Raji (cell line): ENCODE data around the gene CARD6.

Experiments used
- POLR2A ChIP-seq: IDR thresholded peaks from 2 replicates; pipeline ENCODE4 v1.6.1; 2011; ENCODE audit warnings: low read depth, low read length, control low read depth; ENCODE audit not compliant: insufficient read depth

Gene CARD6, protein sequence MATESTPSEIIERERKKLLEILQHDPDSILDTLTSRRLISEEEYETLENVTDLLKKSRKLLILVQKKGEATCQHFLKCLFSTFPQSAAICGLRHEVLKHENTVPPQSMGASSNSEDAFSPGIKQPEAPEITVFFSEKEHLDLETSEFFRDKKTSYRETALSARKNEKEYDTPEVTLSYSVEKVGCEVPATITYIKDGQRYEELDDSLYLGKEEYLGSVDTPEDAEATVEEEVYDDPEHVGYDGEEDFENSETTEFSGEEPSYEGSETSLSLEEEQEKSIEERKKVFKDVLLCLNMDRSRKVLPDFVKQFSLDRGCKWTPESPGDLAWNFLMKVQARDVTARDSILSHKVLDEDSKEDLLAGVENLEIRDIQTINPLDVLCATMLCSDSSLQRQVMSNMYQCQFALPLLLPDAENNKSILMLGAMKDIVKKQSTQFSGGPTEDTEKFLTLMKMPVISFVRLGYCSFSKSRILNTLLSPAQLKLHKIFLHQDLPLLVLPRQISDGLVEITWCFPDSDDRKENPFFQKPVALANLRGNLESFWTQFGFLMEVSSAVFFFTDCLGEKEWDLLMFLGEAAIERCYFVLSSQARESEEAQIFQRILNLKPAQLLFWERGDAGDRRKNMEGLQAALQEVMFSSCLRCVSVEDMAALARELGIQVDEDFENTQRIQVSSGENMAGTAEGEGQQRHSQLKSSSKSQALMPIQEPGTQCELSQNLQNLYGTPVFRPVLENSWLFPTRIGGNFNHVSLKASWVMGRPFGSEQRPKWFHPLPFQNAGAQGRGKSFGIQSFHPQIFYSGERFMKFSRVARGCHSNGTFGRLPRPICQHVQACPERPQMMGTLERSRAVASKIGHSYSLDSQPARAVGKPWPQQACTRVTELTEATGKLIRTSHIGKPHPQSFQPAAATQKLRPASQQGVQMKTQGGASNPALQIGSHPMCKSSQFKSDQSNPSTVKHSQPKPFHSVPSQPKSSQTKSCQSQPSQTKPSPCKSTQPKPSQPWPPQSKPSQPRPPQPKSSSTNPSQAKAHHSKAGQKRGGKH

GRCh38 chr5:40841068-40841805, at the start of gene CARD6:
Gene CARD6 (plus strand): TSS chr5:40841367. CDS start chr5:40841383, 16 bp downstream.
- TF ChIP-seq POLR2A = no peak

DNA sequence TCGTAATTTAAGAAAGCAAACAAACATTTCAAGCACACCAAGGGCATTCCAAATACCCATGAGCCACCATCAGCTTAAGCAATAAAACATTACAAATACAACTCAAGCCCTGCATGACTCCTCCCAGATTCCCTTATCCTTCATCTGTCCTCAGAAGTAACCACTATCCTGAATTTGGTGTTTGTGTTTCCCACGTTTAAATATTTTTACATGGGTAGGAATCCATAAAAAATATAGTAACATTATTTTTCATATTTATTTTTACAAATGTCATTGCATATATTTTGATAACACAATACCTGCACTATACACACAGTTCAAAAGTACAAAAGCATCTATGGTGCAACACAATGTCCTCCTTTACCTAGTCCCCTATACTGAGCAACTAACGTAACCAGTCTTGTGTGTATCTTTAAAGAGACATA, 49.4 kb upstream of the CARD6 start:
- TF ChIP-seq POLR2A = no peak

GRCh38 chr5:40796487-40796889, 44.7 kb upstream of the CARD6 start:
- TF ChIP-seq POLR2A = no peak

- TF ChIP-seq POLR2A = no peak
Measured at GRCh38 chr5:40797273-40798011, 43.7 kb upstream of the CARD6 start.

- peak; percentile 81 for TF ChIP-seq POLR2A
Measured at GRCh38 chr5:40798012-40798800, 43.0 kb upstream of the CARD6 start, which contains the start of gene PRKAA1. Gene PRKAA1 (minus strand): TSS chr5:40798374. CDS start chr5:40798189, 185 bp downstream.

DNA sequence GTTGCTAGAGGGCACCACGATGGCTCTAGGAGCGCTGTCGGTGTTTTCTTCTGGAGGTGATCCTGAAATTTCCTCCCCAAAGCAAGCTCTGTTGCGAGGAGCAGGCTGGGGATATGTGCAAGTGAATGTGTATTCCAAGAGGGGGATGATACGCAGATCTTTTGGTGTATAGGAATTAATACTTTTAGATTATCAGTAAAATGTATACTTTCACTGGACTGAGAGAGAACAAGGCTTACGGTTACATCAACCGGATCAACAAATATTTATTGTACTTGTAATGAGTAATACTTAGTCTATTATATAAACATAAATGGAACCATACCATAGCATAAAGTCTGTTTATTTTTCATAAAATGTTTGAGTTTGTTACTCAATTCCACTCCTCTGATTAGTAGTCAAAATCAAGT, 42.4 kb upstream of the CARD6 start:
- no peak for TF ChIP-seq POLR2A

DNA sequence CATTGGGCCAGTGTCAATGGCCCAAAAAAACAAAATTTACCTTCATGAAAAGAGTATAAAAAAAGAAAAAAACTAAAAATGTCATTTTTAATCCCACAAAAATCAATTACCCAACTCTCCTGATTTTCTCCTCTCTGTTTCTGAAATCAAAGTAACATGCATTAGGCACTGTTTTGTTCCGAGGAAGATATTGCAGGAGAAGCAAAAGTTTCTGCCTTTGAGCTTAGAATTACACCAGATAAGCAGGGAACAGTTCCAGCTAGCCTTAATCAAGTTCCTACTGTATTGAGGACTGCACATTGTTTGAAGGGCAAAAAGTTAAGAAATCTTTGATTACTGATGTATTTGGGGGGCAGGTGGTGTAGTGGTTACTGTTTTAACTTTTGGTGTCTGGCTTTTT, 41.9 kb upstream of the CARD6 start:
- no peak for TF ChIP-seq POLR2A

DNA sequence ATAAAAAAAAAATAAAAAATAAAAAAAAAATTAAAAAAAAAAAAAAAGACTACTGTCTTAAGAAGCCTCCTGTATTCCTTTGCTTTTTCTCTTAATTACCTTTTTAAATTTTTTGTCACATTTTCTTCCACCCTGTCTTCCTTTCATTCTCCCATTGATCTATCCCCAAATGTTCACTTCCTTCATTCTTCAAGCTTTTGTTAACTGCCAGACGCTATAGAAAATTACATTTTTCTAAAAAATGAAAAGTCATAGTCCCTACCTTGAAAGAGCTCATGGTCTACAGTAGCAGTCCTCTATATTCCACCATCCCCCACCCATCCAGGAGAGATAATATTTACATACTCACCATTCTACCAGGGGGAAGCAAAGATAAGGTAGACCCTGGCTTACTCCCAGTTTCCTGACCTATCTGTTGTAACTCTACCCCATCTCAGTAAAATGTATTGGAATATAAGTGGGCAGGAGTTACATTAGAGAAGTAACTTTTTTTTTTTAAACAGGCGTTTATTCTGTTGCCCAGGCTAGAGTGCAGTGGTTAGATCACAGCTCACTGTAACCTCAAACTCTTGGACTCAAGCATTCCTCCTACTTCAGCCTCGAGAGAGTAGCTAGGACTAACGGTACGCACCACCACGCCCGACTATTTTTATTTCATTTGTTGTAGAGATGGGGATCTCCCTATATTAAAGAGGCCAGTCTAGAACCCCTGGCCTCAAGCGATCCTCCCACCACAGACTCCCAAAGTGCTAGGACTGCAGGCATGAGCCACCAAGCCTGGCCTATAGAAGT, 39.2 kb upstream of the CARD6 start:
- no peak for TF ChIP-seq POLR2A

- TF ChIP-seq POLR2A = no peak
Measured at GRCh38 chr5:40812125-40812524, 29.0 kb upstream of the CARD6 start.

DNA sequence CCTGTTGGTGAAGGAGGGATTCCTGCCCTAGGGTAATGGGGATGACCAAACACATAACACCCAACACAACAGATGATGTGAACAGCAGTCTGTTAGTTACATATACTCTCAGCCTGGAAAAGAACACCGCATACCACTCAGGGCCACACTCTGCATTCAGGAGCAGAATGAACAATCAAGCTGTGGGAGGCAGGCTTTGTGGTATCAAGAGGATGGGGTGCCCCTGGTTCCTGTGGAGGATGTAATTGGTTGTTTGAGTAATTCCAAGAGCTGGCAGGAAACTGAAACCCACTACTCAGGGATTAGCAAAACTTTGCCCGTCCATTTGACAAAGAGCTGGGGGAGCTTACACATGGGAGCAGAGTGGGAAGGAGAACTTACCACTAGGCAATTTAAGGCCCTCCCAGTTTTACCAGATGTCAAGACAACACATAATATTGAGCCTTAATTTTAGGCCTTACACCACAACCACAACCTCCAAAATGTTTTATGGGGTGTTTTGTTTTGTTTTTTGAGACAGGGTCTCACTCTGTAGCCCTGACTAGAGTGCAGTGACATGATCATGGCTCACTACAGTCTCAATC, 27.4 kb upstream of the CARD6 start:
- no peak for TF ChIP-seq POLR2A

- TF ChIP-seq POLR2A = no peak
Measured at GRCh38 chr5:40823459-40823858, 17.7 kb upstream of the CARD6 start.

- TF ChIP-seq POLR2A = no peak
Measured at GRCh38 chr5:40826489-40827187, 14.5 kb upstream of the CARD6 start.
